IPS DF 19.7 (cell line): ENCODE data around the gene SGTB.

ENCODE experiments used
- DNase-seq: peaks from one replicate; pipeline ENCODE4 v3.0.0-alpha.2; 2013; ENCODE audit warnings: low read depth, low spot score

The SGTB gene, protein sequence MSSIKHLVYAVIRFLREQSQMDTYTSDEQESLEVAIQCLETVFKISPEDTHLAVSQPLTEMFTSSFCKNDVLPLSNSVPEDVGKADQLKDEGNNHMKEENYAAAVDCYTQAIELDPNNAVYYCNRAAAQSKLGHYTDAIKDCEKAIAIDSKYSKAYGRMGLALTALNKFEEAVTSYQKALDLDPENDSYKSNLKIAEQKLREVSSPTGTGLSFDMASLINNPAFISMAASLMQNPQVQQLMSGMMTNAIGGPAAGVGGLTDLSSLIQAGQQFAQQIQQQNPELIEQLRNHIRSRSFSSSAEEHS

DNA sequence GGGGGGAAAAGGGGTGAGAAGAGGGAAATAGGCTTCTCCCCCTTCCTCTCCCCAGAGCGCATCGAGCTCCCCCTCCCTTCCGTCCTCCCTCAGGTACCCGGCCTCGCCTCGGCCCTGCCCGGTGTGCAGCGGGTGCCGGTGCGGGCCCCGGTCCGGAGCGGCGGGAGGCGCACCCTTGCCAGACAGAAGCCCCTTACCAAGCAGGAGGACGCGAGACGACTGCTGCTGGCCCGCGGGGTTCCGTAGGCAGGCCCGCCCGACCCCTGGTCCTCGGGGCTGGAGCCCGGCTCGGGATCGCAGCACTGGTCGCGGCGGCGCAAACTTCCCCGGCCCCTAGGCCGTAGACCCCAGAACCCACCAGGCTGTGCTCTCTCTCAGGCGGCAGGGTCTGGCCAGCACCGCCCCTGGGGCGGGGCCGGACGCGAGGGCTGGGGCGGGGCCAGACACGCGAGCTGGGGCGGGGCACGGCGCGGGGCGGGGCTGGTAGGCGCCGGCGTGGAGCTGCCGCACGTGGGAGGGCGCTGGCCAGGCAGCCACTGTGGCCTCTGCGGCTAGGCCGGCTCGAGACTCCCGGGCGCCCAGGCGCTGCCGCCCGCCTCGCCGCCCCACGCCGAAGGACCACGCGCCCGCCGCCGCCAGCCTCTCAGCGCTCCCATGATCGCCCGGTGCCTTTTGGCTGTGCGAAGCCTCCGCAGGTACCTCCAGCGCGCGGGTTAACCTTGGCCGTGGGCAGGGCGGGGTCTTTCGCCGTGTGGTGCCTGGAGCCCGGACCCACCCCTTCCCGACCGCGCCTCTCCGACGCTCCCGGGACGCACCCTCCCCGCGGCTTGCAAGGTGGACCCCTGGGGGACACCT lies at the start of gene SGTB, which contains the start of gene NLN:
TSS of gene SGTB (minus strand) at position 390 of the 855 bp plus-strand sequence. CDS start 1,302 bp downstream, outside the sequence.
TSS of gene NLN (plus strand) at position 486 of the 855 bp plus-strand sequence. CDS start at position 655, 169 bp downstream.
- DNase-seq = no peak

DNA sequence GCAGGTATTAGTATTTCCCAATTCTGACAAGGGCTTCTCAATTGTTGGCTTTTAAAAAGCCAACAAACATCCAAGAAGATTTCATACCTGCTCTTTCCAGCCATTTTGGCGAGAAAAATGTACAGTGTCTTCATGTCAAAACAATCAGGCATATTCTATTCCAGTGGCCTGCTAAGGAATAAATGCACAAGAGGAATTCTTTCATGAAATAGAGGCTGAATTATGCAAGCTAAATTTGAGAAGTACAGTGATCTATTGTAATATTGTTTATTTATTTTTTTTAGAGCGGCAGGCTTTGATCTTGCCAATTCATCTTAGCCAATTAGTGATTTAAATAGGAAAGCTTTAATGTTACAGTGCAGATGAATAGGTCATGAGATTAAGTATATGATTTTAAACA lies 49.4 kb upstream of the SGTB start:
- DNase-seq = no peak

DNA sequence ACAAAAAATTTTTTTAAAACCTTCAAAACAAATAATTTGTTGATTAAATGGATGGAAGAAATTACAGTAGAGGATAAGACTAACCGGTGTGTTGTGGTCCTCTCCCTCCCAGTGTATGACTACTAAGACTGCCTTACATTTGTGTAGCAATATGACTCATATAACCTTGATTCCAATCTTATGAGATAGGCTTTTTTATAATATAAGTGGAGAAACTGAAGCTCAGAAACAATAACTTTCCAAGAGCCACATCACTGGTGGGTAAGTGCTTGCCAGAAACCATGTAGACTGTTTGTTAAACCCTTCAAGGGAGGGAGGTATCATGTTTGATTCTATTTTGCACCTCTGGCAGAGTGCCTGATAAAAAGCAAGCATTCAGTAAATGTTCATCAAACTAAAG lies 47.6 kb upstream of the SGTB start:
- no peak for DNase-seq

DNA sequence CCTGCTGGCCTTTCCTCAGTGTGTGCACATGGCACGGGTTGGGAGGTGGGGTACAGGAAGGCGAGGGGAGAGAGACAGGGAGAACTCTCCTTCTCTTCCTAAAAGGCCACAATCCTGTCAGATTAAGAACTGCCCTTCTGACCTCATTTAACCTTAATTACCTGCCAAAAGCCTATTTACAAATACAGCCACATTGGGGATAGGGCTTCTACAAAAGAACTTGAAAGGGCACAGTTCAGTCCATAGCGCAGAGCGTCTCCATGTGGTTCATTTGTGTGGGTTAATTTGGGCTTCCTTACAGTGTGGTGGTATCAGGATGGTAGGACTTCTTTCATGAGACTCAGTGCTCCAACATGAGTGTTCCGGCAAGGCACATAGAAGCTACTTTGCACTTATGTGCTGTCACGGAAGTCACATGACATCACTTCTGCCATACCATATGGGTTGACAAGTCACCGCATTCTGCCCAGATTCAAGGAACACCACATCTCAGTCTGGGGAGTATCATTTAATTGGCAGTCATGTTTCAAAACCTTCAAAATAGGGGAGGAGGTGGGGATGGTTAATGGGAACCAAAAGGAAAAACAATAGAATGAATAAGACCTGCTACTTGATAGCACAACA lies 46.9 kb upstream of the SGTB start:
- DNase-seq = no peak

DNA sequence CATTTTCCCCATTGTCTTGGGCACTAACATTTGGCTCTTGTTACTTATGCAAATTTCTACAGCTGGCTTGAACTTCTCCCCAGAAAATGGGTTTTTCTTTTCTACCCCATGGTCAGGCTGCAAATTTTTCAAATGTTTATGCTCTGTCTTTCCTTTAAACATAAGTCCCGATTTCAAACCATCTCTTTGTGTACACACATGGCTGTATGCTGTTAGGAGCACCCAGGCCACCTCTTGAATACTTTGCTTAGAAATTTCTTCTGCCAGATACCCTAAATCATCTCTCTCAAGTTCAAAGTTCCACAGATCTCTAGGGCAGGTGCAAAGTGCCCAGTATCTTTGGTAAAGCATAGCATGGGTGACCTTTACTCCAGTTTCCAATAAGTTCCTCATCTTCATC lies 45.7 kb upstream of the SGTB start:
- DNase-seq = no peak

DNA sequence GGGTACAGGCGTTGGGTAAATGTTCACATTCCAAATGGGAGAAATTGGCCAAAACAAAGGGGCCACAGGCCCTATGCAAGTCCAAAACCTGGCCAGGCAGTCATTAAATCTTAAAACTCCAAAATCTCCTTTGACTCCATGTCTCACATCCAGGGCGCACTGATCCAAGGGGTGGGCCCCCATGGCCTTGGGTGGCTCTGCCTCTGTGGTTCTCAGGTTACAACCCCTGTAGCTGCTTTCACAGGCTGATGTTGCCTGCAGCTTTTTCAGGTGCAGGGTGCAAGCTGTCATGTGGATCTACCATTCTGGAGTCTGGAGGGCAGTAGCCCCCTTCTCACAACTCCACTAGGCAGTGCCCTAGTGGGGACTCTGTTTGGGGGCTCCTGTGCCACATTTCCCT lies 44.9 kb upstream of the SGTB start:
- no peak for DNase-seq

DNA sequence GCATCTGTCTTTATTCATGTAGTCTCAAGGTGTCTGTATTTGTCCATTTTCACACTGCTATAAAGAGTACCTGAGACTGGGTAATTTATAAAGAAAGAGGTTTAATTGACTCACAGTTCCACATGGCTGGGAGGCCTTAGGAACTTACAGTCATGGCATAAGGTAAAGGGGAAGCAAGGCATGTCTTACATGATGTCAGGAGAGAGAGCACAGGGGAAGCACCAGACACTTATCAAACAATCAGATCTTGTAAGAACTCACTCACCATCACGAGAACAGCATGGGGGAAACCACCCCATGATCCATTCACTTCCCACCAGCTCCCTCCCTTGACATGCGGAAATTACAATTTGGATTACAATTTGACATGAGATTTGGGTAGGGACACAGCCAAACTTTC lies 44.3 kb upstream of the SGTB start:
- DNase-seq = no peak

DNA sequence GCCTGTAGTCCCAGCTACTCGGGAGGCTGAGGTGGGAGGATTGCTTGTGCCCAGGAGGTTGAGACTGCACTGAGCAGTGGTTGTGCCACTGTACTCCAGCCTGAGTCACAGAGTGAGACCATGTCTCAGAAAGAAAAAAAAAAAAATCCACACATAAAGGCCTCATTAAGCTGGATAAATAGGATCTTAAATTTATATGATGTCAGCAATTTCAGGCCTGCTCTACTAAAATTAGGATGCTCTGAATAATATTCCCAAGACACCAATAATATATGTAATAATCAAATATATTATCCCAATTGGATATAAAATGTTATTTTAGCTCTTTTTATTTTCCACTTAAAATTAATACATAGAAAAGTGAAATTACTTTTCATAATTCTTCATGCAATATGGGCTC lies 43.7 kb upstream of the SGTB start:
- no peak for DNase-seq

DNA sequence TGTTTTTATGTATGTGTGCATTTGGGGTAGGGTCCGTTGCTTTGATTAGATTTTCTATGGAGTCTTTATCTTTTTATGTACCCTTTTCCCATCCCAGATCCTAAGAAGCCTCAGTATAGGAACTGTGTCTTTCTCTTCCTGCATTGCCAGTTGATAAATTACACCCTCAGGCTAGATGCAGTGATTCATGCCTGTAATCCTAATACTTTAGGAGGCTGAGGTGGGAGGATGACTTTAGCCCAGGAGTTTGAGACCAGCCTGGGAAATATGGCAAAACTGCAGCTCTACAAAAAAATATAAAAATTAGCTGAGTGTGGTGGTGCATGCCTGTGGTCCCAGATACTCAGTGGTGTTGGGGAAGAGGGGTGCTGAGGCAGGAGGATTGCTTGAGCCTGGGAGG lies 40.3 kb upstream of the SGTB start:
- DNase-seq = no peak

DNA sequence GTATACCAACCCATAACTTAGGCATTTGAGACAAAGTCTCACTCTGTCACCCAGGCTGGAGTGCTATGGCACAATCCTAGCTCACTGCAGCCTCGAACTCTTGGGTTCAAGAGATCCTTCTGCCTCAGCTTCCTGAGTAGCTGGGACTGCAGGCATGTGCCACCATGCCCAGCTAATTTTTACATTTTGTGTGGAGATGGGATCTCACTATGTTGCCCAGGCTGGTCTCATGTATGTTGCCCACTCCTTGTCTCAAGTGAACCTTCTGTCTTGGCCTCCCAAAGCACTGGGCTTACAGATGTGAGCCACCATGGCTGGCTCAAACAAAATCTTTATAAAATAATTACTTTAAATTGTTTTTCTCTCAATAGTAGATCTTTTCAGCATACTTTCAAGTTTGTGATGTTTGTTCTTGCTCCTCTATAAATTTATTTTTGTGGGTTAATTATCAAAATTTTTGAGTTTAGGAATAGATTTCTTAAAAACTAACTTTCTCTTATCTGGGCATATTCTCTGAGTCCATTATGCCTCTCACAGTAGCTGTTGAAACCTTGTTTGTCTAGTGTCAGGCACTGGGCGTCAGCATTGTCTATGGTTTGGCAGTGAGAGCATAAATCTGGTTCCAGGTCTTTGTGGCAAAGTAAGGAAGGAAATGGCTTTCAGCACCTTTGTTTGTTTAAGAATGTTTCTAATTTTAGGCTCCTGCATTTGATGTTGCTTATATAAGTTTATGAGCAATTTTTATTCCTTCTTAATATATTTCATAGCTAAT lies 38.8 kb upstream of the SGTB start:
- no peak for DNase-seq

DNA sequence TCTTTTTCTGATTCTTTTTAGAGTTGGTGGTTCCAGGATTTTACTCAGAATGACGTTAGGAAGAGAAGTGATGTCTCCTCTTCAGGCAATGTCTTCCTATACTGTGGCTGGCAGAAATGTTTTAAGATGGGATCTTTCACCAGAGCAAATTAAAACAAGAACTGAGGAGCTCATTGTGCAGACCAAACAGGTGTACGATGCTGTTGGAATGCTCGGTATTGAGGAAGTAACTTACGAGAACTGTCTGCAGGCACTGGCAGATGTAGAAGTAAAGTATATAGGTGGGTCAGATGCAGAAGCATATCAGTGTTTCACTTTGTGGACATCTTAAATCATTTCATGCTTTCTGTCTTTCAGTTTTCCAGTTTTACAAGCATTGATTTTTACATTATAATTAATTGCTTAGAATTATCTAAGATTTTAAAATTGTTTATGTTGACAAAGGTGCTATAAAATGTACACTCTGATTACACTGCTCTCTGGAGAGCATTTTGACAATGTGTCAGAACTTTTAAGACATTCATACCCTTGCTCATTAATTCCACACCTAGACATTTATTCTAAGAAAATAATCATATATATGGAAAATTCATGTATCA lies 36.7 kb upstream of the SGTB start:
- DNase-seq = no peak

DNA sequence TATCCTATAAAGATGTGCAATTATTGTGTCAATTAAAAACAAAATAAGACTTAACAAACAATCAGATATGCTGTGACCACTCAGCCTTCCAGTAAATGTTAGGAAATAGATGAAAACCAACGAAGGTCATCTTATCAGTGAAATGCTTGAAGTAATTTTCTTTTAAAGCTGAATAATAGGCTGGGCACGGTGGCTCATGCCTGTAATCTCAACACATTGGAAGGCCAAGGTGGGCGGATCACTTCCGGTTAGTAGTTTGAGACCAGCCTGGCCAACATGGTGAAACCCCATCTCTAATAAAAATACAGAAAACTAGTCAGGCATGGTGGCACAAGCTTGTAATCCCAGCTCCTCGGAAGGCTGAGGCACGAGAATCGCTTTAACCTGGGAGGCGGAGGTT lies 31.3 kb upstream of the SGTB start:
- no peak for DNase-seq

DNA sequence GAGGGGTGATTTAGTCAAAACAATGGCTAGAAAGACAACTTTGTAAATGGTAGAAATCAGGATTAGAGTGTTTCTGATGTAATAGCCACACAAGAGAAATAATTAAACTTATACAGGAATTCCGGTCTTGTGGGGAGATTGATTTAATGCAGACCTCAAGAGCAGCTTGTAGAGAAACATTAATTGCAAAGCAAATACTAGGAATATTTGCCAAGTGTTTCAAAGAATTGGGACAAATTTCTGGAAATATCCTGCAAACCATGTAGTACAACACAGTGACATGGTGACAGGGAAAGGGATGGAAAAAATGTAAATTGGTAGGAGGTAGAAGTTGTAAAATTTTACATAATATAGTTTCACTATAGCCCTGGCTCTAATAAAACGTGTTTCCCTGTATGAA lies 29.0 kb upstream of the SGTB start:
- DNase-seq = no peak

DNA sequence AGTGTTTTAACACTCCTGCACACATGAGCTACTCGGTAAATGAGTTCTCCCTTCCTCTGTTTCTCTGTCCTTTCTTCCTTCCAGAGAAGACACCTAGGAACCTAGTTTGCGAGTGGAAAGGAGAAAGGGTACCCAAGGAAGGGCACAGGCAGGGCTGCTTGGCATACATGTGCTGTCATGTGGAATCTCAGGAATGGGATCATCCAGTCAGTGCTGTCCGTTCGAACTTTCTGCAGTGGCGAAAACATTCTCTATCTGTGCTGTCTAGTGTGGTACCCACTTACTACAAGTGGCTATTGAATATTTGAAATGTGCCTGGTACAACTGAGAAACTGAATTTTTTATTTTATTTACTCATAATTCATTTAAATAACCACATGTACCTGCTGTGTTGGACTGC lies 28.0 kb upstream of the SGTB start:
- DNase-seq = no peak

DNA sequence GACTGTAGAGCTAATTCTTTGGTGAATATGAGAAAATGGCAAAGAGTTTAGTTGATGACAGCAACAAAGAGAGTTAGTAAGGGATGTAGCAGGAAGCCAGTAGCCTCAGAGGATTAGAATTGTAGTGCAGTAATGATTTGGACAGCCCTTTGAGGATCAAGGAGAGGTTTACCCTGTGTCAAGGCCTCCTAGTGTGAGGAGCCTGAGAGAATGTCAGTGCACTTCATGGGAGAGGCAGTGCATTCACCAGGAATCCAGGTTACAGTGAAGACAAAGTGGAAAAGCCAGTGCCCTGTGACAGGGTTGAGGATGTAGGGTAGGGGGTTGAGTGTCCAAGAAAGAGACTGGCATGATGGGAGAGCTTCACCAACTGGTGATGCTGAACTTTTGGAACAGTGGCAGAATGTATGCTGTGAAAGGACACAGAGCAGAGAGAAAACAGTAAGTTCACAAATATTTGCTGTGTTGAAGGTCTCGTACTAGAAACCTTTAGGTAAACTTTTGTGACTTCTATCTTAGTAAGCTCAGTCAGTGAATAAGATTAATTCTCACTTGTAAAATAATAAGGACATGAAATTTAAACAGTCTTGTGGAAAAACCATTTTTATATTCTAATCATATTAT lies 27.4 kb upstream of the SGTB start:
- no peak for DNase-seq

DNA sequence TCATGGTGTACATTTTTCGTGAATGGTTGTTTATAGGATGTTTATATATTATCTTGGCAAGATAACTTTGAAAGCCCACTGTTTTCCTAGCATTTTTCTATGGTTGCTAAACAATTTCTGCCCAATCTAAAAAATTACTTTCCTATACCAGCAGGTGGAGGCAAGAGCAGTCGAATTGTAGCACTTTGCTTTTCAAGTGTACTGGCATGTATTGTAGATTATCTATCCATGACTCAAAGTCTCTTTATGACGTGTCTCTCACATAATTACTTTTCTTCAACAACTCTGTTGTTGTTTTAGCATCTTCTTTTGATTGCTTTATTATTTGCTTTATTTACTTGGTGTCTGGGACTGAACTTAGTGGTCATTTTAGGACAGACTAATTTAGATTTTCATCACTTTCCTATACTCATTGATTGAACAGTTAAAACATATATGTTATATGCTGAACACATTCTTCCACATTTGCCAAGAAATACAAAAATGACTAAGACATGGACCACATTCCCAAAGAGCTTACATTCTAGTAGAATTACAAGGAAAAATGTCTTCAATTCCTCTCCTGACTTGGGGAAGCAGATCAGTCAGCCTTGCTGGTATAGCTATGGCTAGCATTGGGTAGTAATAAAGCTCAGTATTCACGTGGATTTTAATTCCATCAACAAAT lies 20.8 kb upstream of the SGTB start:
- DNase-seq = no peak

DNA sequence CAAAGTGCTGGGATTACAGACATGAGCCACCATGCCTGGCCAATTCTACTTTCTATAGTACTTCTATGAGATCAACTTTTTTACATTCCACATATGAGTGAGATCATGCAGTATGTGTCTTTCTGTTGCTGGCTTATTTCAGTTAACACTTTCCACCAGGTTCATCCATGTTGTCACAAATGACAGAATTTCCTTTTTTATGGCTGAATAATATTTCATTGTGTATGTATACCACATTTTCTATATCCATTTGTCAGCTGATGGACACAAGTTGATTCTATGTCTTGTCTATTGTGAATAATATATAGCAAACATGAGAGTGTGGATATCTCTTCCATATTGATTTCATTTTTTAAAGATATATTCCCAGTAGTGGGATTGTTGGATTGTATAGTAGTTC lies 17.3 kb upstream of the SGTB start:
- DNase-seq = no peak

DNA sequence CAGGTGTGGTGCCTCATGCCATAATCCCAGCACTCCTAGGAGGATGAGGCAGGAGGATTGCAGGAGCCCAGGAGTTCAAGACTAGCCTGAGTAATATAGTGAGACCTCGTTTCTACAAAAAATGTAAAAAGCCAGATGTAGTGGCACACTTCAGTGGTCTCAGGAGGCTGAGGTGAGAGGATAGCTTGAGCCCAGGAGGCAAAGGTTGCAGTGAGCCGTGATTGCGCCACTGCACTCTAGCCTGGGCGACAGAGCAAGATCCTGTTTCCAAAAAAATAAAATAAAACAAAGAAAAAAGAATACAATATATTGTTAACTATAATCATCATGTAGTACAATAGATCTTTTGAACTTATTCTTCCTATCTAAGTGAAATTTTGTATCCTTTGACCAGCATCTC lies 16.4 kb upstream of the SGTB start:
- DNase-seq = no peak

DNA sequence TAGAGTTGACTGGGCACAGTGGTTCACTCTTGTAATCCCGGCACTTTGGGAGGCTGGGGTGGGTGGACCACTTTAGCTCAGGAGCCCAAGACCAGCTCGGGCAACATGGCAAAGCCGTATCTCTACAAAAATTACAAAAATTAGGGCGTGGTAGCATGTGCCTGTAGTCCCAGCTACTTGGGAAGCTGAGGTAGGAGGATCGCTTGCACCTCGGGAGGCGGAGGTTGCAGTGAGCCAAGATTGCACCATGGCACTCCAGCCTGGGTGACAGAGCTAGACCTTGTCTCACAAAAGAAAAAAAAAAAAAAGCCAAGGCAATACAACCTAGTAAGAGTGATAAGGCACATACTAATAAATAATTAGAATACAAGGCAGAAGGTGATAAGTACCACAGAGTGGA lies 15.9 kb upstream of the SGTB start:
- no peak for DNase-seq

DNA sequence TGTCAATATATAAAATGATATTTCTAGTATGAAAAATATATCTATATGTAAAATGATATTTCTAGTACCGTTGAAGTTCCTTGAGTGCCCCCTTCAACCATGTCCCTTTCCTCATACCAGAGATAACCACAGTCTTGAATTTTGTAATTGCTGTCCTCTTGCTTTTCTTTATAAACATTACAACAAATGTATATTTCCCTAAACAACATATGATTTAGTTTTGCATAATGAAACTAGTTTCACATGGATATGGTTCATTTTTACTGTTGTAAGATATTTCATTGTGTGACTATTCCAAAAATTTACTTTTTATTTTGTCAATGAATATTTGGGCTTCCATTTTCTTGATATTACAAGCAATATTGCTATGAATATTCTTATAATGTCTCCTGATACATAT lies 14.1 kb upstream of the SGTB start:
- no peak for DNase-seq
